GM12865 (cell line): ENCODE data around the gene CPNE4.
A peak's percentile ranks its signal among the peaks of the same experiment; 100 is the strongest.

Experiments
- DNase-seq: peaks from one replicate; pipeline ENCODE4 v3.0.0; 2010; ENCODE audit warnings: low read depth
- H3K4me3 ChIP-seq: 2 replicates; pipeline ENCODE4 v1.5.1; 2011; ENCODE audit warnings: mild to moderate bottlenecking, low read depth, low read length, control low read depth
- CTCF ChIP-seq: IDR thresholded peaks from 2 replicates; pipeline ENCODE4 v1.5.1; 2011; ENCODE audit warnings: low read length, control low read depth, low read depth, inconsistent platforms; ENCODE audit not compliant: insufficient read depth; ENCODE audit errors: missing control alignments

CPNE4 gene

GRCh38 chr3:131731709-131732108, 303.1 kb downstream of the CPNE4 start:
- DNase-seq = peak; percentile 63
- H3K4me3 ChIP-seq = no peak overlapping the region
- TF ChIP-seq CTCF = no peak

GRCh38 chr3:131730581-131730980, 304.2 kb downstream of the CPNE4 start:
- no peak for DNase-seq
- no peak for TF ChIP-seq CTCF
- no peak overlapping the region for H3K4me3 ChIP-seq

- no peak for DNase-seq
- no peak overlapping the region for H3K4me3 ChIP-seq
- TF ChIP-seq CTCF = no peak
Measured at GRCh38 chr3:131729643-131730017, 305.2 kb downstream of the CPNE4 start.

GRCh38 chr3:131728898-131729642, 305.7 kb downstream of the CPNE4 start:
- TF ChIP-seq CTCF = no peak
- no peak for DNase-seq
- no peak overlapping the region for H3K4me3 ChIP-seq

GRCh38 chr3:131725414-131725813, 309.4 kb downstream of the CPNE4 start:
- TF ChIP-seq CTCF = no peak
- no peak overlapping the region for H3K4me3 ChIP-seq
- no peak for DNase-seq

GRCh38 chr3:131723343-131723742, 311.5 kb downstream of the CPNE4 start:
- DNase-seq = no peak
- no peak for TF ChIP-seq CTCF
- H3K4me3 ChIP-seq = no peak overlapping the region

GRCh38 chr3:131717493-131717892, 317.3 kb downstream of the CPNE4 start:
- DNase-seq = no peak
- no peak overlapping the region for H3K4me3 ChIP-seq
- no peak for TF ChIP-seq CTCF
